Mucosa of gallbladder (tissue), 1 donor: ENCODE data around the gene BAZ1B. TPM values are rescaled to one million over a fixed set of nuclear protein-coding genes. Genes with fewer than 3 reads are reported as not detected.
"Not testable (repeated sequence)": the region's sequence is repeated elsewhere in the genome, so short reads cannot be mapped to it uniquely, and the experiment has no call there.

Experiments used
- DNase-seq: peaks from one replicate; pipeline ENCODE4 v3.0.0-alpha.2; 2020; ENCODE audit warnings: low spot score
- total RNA-seq: library from RNA; stranded (reverse); gene quantifications from one replicate; pipeline ENCODE4 v1.2.1, GENCODE V29; 2021
- donor health status: DM: no; HTN: no; CAD: no.

BAZ1B gene
- total RNA-seq, 1 donor from 2014 or later: 50.7 TPM

- DNase-seq: no peak
Measured at GRCh38 chr7:73429215-73429614, 92.9 kb downstream of the BAZ1B start.

- no peak for DNase-seq
Measured at GRCh38 chr7:73427902-73428787, 93.9 kb downstream of the BAZ1B start.

DNA sequence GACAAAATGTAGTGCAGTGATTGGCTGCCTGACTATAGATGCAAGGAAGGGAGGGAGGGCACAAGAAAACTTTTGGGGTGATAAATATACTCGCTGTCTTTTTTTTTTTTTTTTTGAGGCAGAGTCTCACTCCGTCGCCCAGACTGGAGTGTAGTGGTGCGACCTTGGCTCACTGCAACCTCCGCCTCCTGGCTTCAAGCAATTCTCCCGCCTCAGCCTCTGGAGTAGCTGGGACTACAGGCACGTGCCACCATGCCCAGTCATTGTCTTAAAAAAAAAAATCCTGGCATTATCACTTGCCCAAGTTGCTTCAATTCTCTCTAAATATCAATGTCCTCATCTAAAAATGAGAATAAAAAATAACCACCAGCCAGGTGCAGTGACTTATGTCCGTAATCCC is 96.1 kb downstream of the BAZ1B start:
- DNase-seq: no peak

DNA sequence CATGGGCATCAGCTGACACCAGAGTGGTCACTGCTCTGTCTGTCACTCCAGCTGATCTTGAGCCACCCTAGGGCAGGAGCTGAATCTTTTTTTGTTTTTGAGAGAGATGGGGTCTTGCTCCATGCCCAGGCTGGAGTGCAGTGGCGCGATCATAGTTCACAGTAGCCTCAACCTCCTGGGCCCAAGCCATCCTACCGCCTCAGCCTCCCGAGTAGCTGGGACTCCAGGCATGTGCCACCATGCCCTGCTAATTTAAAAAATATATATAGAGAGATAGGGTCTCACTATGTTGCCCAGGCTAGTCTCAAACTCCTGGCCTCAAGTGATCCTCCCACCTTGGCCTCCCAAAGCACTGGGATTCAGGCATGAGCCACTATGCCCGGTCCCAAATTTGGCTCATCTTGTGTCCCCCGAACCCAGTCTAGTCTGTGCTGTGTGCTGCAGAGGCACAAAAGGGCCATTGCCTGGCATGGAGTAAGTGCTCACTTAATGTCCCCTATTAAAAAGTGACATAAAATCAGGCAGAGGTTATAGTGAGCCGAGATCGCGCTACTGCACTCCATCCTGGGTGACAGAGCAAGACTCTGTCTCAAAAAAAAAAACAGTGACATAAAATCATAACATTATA is 96.6 kb downstream of the BAZ1B start:
- DNase-seq: no peak

DNA sequence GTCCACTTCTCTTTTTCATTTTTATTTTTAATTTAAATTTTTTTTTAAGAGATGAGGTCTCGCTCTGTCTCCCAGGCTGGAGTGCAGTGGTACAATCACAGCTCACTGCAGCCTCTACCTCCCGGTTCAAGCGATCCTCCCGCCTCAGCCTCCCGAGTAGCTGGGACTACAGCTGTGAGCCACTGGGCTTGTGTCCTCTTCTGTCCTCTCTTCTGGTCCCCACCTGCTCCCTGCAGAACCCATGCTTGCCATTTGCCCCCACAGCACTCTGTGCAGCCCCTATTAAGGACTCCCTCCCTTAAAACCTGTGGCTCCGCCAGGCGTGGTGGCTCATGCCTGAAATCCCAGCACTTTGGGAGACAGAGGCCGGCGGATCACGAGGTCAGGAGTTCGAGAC is 97.6 kb downstream of the BAZ1B start:
- no peak for DNase-seq

DNA sequence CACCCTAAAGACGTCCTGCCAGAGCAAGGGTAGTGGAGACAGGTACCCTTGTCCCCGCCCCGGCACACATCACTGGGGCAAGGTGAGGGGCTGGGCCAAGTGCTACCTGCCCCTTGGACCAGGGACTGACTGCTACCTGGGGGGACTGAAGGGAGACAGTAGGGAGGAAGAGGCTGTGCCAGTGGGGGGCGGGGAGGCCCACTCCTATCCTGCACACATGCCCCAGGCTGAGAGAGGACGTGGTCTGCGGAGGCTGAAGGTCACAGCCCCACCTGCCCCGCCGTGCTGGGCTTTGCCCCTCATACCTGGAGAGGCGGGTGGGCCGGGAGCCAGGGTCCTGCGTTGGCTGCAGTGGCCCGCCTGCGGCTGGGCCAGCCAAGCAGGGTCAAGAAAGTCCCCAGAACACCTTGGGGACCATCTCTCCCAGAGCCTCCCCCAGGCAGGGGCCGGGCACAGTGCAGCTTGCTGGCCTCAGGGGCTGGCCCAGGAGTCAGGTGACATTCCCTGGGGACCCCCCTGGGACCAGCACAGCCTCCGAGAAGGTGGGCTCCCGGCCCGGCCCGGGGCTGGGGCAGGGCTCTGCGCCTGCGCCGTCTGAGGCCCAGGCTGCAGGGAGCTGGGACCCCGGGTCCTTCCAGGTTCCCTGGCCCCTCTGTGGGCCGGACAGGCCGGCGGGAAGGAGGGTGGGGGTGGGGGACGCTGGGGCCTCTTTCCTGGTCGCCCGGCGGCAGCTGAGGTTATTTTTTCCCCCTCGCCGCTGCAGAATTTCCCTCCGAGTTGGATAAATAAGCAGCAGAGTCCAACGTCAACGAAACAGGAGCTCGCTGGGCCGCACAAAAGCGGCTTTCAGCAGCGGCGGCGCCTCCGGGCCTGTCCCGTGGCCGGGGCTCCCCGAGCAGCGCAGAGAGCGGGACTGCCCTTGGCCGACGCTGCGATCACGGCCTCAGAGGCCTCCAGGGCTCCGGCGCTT is 98.3 kb downstream of the BAZ1B start:
- no peak for DNase-seq

DNA sequence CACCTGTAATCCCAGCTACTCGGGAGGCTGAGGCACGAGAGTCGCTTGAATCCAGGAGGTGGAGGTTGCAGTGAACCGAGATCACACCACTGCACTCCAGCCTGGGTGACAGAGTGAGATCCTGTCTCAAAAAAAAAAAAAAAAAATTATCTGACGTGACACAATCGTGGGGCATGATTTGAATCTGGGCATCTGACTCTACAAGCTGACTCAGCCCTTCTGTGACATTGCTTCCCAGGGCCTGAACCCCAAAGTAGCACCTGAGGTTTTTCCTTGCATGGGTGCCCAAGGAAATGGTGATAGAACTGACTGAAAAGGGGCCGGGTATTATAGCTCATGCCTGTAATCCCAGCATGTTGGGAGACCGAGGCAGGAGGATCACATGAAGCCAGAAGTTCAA is 101.5 kb downstream of the BAZ1B start:
- DNase-seq: not testable (repeated sequence)

DNA sequence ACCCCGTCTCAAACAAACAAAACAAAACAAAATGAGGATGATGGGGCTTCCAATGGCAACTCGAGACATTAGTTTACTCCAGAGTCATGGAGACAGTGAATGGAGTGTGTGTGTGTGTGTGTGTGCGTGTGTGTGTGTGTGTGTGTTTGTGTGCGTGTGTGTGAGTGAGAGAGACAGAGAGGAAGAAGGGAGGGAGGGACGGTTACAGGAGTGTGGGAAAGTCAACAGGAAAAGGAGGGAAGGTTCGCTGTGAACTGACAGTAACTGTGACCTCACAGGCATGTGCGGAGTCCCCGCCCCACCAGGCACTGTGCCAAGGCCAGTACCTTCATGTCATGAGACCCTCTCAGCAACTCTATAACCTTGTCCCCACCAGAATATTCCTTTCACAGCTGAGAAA is 102.1 kb downstream of the BAZ1B start:
- DNase-seq: not testable (repeated sequence)

GRCh38 chr7:73418113-73418703 is 103.9 kb downstream of the BAZ1B start:
- DNase-seq: no peak

GRCh38 chr7:73410541-73411131 is 111.5 kb downstream of the BAZ1B start:
- DNase-seq: not testable (repeated sequence)

DNA sequence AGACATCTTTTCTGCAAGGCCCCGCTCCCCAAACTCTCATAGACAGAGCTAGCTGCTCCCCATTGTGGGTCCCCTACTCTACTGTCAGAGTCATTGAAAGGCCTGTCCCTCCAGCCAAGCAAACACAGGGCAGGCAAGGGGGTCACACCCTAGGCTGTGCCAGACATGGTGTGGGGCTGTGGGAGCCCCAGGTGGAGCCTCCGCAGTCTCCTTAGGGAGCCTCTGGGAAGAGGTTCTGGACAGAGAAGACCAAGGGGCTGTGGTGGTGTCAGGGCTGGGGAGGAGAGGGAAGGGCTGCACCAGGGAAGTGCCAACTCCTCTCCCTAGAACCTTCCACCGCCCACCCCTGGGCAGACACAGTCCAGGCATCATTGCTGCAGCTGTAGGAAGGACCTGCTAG is 117.2 kb downstream of the BAZ1B start:
- not testable (repeated sequence) for DNase-seq

DNA sequence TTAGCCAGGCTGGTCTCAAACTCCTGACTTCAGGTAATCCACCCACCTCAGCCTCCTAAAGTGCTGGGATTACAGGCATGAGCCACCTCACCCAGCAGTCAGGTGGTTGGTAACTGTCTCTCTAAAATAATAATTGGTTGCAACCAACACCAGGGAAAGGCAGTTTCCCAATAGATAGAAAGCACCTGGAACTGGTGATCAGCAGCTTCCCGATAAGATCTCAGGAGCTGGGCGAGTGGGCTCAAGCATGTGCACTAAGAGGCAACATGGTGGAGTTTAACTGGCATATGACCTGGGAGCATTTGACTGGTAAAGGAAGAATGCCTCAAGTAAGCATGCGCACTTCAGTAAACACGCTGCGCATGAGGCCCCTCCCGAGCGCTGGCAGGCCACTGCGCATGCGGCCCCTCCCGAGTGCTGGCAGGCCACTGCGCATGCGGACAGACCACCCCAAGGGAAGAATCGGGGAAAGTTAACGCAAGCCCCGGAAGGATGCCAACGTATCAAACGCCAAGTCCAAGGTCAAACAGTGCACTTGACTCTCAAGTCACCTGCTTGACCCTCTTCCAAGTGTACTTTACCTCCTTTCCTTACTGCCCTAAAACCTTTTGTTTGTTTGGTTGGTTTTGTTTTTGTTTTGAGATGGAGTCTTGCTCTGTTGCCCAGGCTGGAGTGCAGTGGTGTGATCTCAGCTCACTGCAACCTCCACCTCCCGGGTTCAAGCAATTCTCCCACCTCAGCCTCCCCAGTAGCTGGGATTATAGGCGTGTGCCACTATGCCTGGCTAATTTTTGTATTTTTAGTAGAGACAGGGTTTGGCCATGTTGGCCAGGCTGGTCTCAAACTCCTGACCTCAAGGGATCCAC is 122.7 kb downstream of the BAZ1B start:
- peak; percentile 81 for DNase-seq

- no peak for DNase-seq
Measured at GRCh38 chr7:73397521-73398281, 124.4 kb downstream of the BAZ1B start.

- DNase-seq: no peak
Measured at GRCh38 chr7:73395538-73396503, 126.3 kb downstream of the BAZ1B start.

DNA sequence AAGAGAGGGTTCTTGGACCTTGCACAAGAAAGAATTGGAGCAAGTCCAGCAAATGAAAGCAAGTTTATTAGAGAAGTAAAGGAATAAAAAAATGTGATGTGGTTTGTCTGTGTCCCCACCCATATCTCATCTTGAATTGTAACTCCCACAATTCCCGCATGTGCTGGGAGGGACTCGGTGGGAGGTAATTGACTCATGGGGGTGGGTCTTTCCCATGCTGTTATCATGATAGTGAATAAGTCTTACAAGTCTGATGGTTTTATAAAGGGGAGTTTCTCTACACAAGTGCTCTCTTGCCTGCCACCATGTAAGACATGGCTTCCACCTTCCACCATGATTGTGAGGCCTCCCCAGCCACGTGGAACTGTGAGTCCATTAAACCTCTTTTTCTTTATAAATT is 127.7 kb downstream of the BAZ1B start:
- no peak for DNase-seq

GRCh38 chr7:73391396-73391795 is 130.7 kb downstream of the BAZ1B start:
- no peak for DNase-seq
